Gastrocnemius medialis (tissue), 4 donors: Measurements from ENCODE around the gene ZDHHC3. TPM values are rescaled to one million over a fixed set of nuclear protein-coding genes. Genes with fewer than 3 reads are reported as not detected.

ENCODE experiments used
- ATAC-seq, 2 donors: fragments of 150-250 bp; one replicate each; pipeline ENCODE4 v1.9.1; 2016
- DNase-seq, 2 donors: peaks; one replicate each; pipeline ENCODE4 v3.0.0-alpha.2; 2019
- H3K27ac ChIP-seq, 4 donors: fragments of 200-600 bp; sonication (generic); 1 replicate in 1 of 4; 2 replicates in 3 of 4; pipeline ENCODE4 v1.5.1; 2016 to 2018; ENCODE audit warnings: mild to moderate bottlenecking in 2 of 4, moderate library complexity in 1 of 4
- H3K27me3 ChIP-seq, 3 donors: fragments of 200-600 bp; sonication (generic) in 2 of 3; 1 replicate in 1 of 3; 2 replicates in 2 of 3; pipeline versions ENCODE4 v1.5.1 to v1.6.0; 2016 to 2019; ENCODE audit warnings: mild to moderate bottlenecking in 1 of 3, moderate library complexity in 1 of 3
- H3K36me3 ChIP-seq, 2 donors: fragments of 200-600 bp; sonication (generic) in 1 of 2; one replicate each; pipeline ENCODE4 v1.5.1; 2017 to 2018
- H3K4me1 ChIP-seq, 2 donors: fragments of 200-600 bp; sonication (generic) in 1 of 2; one replicate each; pipeline ENCODE4 v1.5.1; 2016 to 2017; ENCODE audit warnings: mild to moderate bottlenecking in 2 of 2
- H3K4me3 ChIP-seq, 4 donors: fragments of 200-600 bp; sonication (generic) in 3 of 4; 1 replicate in 1 of 4; 2 replicates in 3 of 4; pipeline ENCODE4 v1.5.1; 2016 to 2019; ENCODE audit warnings: mild to moderate bottlenecking in 2 of 4
- H3K9me3 ChIP-seq, 3 donors: fragments of 200-600 bp; sonication (generic) in 2 of 3; 1 replicate in 1 of 3; 2 replicates in 2 of 3; pipeline ENCODE4 v1.5.1; 2016 to 2019
- CTCF ChIP-seq, 5 experiments: fragments of 450-650 bp in 3 of 5; fragments of 200-600 bp in 2 of 5; sonication (generic) in 2 of 5; IDR thresholded peaks in 4 of 5; conservative IDR thresholded peaks in 1 of 5; 1 replicate in 4 of 5; 2 replicates in 1 of 5; pipeline ENCODE4 v1.5.1; 2016 to 2019; ENCODE audit warnings: antibody characterized with exemption in 5 of 5, mild to moderate bottlenecking in 3 of 5, moderate library complexity in 3 of 5
- POLR2A ChIP-seq, 2 donors: fragments of 450-650 bp; IDR thresholded peaks; one replicate each; pipeline ENCODE4 v1.6.1; 2017; ENCODE audit warnings: antibody characterized with exemption in 2 of 2, mild to moderate bottlenecking in 2 of 2, moderate library complexity in 2 of 2
- in situ Hi-C, 4 donors: fragments of 200-750 bp; cut with MboI; loops; one replicate each; pipeline versions ENCODE4 v1.15.0 to v1.8.0; 2017; ENCODE audit warnings: low sequenced_read_pairs in 4 of 4
- intact Hi-C: fragments of 100-400 bp; cut with DNase I; formaldehyde crosslinking; loops from one replicate; pipeline ENCODE4 v1.15.1; 2023; ENCODE audit warnings: low total_unique reads
- total RNA-seq, 4 donors: library from RNA; depleted of rRNA; stranded (reverse); fragments of >200 nt; gene quantifications; one replicate each; pipeline versions ENCODE4 v1.1.0 to v1.2.3, GENCODE V29; 2016

The ZDHHC3 gene
- total RNA-seq, 4 donors from 2014 or later = 66.2 to 90.5 (median 74.5) TPM

- DNase-seq (no peak), ATAC-seq (no peak)
- no peaks in the 10 kb centered on the region for H3K27me3 ChIP-seq
- TF ChIP-seq CTCF (IDR thresholded peaks at IDR 0.05 in 4 of 5, conservative IDR thresholded peaks at IDR 0.05 in 1 of 5) (peak in 1 of 5 experiments; percentile 11), POLR2A (IDR thresholded peaks at IDR 0.05) (no peak)
- no peaks in the 10 kb centered on the region for H3K9me3 ChIP-seq
- in situ Hi-C loops = no loop called here
- peak overlapping the region; percentile 64 to 89 (median 76) for H3K27ac ChIP-seq
- H3K4me1 ChIP-seq = peaks cover 15 to 36% of the 10 kb centered on the region in 2 donors
- intact Hi-C loops = no loop called here
- no peak overlapping the region for H3K4me3 ChIP-seq
- peaks cover 0 to 38% of the 10 kb centered on the region in 2 donors for H3K36me3 ChIP-seq
Observed at GRCh38 chr3:45001738-45002137, 25.8 kb upstream of the ZDHHC3 start.

GRCh38 chr3:45000823-45001222 lies 24.8 kb upstream of the ZDHHC3 start:
- peak overlapping the region; percentile 31 to 89 (median 58) for H3K27ac ChIP-seq
- ATAC-seq (no peak), DNase-seq (no peak)
- H3K4me1 ChIP-seq = peaks cover 23 to 43% of the 10 kb centered on the region in 2 donors
- H3K9me3 ChIP-seq = no peaks in the 10 kb centered on the region
- H3K27me3 ChIP-seq = no peaks in the 10 kb centered on the region
- no peak overlapping the region for H3K4me3 ChIP-seq
- in situ Hi-C loops = no loop called here
- intact Hi-C loops = no loop called here
- no peak for TF ChIP-seq CTCF (IDR thresholded peaks at IDR 0.05 in 4 of 5, conservative IDR thresholded peaks at IDR 0.05 in 1 of 5)
- H3K36me3 ChIP-seq = peaks cover 0 to 38% of the 10 kb centered on the region in 2 donors

- H3K4me3 ChIP-seq = no peak overlapping the region
- peaks cover 32 to 51% of the 10 kb centered on the region in 2 donors for H3K4me1 ChIP-seq
- no peaks in the 10 kb centered on the region for H3K9me3 ChIP-seq
- no peaks in the 10 kb centered on the region for H3K27me3 ChIP-seq
- H3K36me3 ChIP-seq = peaks cover 0 to 28% of the 10 kb centered on the region in 2 donors
- DNase-seq (no peak), ATAC-seq (no peak)
- TF ChIP-seq POLR2A (IDR thresholded peaks at IDR 0.05) (no peak), CTCF (IDR thresholded peaks at IDR 0.05 in 4 of 5, conservative IDR thresholded peaks at IDR 0.05 in 1 of 5) (no peak)
- H3K27ac ChIP-seq = peak overlapping the region in 3 of 4 donors; percentile 0 to 89 (median 39)
- intact Hi-C loops = no loop called here
- in situ Hi-C loops = no loop called here
Observed at GRCh38 chr3:44999782-45000181, 23.8 kb upstream of the ZDHHC3 start.

GRCh38 chr3:44996556-44996969 lies 20.6 kb upstream of the ZDHHC3 start:
- Histone ChIP-seq H3K4me3 (peak overlapping the region in 1 of 4 donors; percentile 21), H3K4me1 (peaks cover 28 to 42% of the 10 kb centered on the region in 2 donors), H3K36me3 (peaks cover 0 to 31% of the 10 kb centered on the region in 2 donors), H3K9me3 (no peaks in the 10 kb centered on the region), H3K27ac (peak overlapping the region; percentile 61 to 89 (median 71)), H3K27me3 (no peaks in the 10 kb centered on the region)
- DNase-seq (peak in 1 of 2 donors; percentile 51), ATAC-seq (peak; percentile 88 to 92)
- intact Hi-C loops (no loop called here), in situ Hi-C loops (no loop called here)
- TF ChIP-seq CTCF (IDR thresholded peaks at IDR 0.05 in 4 of 5, conservative IDR thresholded peaks at IDR 0.05 in 1 of 5) (no peak), POLR2A (IDR thresholded peaks at IDR 0.05) (no peak)
